H9 (cell line): ENCODE data around the gene TARBP1. TPM values are rescaled to one million over a fixed set of nuclear protein-coding genes. Genes with fewer than 3 reads are reported as not detected.

ENCODE experiments used
- DNase-seq: peaks from one replicate; pipeline ENCODE4 v3.0.0-alpha.2; 2017
- H2AFZ ChIP-seq: one replicate; pipeline ENCODE4 v1.6.1; 2013; ENCODE audit warnings: mild to moderate bottlenecking, low read length, control low read depth, moderate library complexity
- H2AK5ac ChIP-seq: 2 replicates; pipeline ENCODE4 v1.6.1; 2013; ENCODE audit warnings: low read length, control low read depth, mixed read lengths; ENCODE audit not compliant: insufficient read length
- H2BK120ac ChIP-seq: one replicate; pipeline ENCODE4 v1.6.1; 2013; ENCODE audit warnings: low read depth, mild to moderate bottlenecking, low read length, control low read depth, inconsistent platforms; ENCODE audit not compliant: poor library complexity, severe bottlenecking
- H2BK12ac ChIP-seq: 2 replicates; pipeline ENCODE4 v1.6.1; 2013; ENCODE audit warnings: low read length, control low read depth, mixed read lengths, low read depth; ENCODE audit not compliant: insufficient read length
- H2BK15ac ChIP-seq: 2 replicates; pipeline ENCODE4 v1.6.1; 2013; ENCODE audit warnings: low read depth, low read length, control low read depth
- H2BK20ac ChIP-seq: one replicate; pipeline ENCODE4 v1.6.1; 2013; ENCODE audit warnings: low read depth, mild to moderate bottlenecking, low read length, control low read depth, inconsistent platforms; ENCODE audit not compliant: poor library complexity, severe bottlenecking
- H2BK5ac ChIP-seq: 2 replicates; pipeline ENCODE4 v1.6.1; 2013; ENCODE audit warnings: low read length, control low read depth, mixed read lengths; ENCODE audit not compliant: insufficient read length
- H3K14ac ChIP-seq: 2 replicates; pipeline ENCODE4 v1.6.1; 2013; ENCODE audit warnings: low read length, control low read depth; ENCODE audit not compliant: insufficient read depth
- H3K18ac ChIP-seq: 2 replicates; pipeline ENCODE4 v1.6.1; 2013; ENCODE audit warnings: low read depth, mild to moderate bottlenecking, mixed read lengths, low read length, control low read depth; ENCODE audit not compliant: insufficient read length
- H3K23ac ChIP-seq: 2 replicates; pipeline ENCODE4 v1.6.1; 2013; ENCODE audit warnings: low read length, control low read depth, mixed read lengths, low read depth; ENCODE audit not compliant: insufficient read length
- H3K23me2 ChIP-seq: 2 replicates; pipeline ENCODE4 v1.6.1; 2013; ENCODE audit warnings: low read depth, mild to moderate bottlenecking, mixed read lengths, low read length, control low read depth; ENCODE audit not compliant: insufficient read length, poor library complexity, severe bottlenecking
- H3K27ac ChIP-seq: 2 replicates; pipeline ENCODE4 v1.5.1; 2013; ENCODE audit warnings: low read length, control low read depth, mixed read lengths, low read depth; ENCODE audit not compliant: insufficient read length
- H3K27me3 ChIP-seq: 2 replicates; pipeline ENCODE4 v1.6.1; 2013; ENCODE audit warnings: low read length, control low read depth, inconsistent platforms; ENCODE audit not compliant: insufficient read depth
- H3K4ac ChIP-seq: 2 replicates; pipeline ENCODE4 v1.6.1; 2013; ENCODE audit warnings: low read depth, mild to moderate bottlenecking, control low read depth, inconsistent platforms, low read length, moderate library complexity
- H3K4me1 ChIP-seq: 2 replicates; pipeline ENCODE4 v1.6.1; 2013; ENCODE audit warnings: low read length, control low read depth, inconsistent platforms; ENCODE audit not compliant: insufficient read depth
- H3K4me2 ChIP-seq: 2 replicates; pipeline ENCODE4 v1.6.1; 2013; ENCODE audit warnings: low read length, control low read depth, mixed read lengths; ENCODE audit not compliant: insufficient read length, insufficient read depth
- H3K56ac ChIP-seq: 2 replicates; pipeline ENCODE4 v1.6.1; 2013; ENCODE audit warnings: low read depth, mild to moderate bottlenecking, mixed read lengths, low read length, control low read depth; ENCODE audit not compliant: insufficient read length
- H3K79me1 ChIP-seq: 2 replicates; pipeline ENCODE4 v1.6.1; 2013; ENCODE audit warnings: low read depth, mild to moderate bottlenecking, moderate library complexity, low read length, control low read depth, inconsistent platforms; ENCODE audit not compliant: insufficient read depth, poor library complexity, severe bottlenecking
- H3K79me2 ChIP-seq: 2 replicates; pipeline ENCODE4 v1.6.1; 2013; ENCODE audit warnings: low read length, control low read depth, inconsistent platforms; ENCODE audit not compliant: insufficient read depth
- H3K9ac ChIP-seq: 2 replicates; pipeline ENCODE4 v1.6.1; 2013; ENCODE audit warnings: low read length, control low read depth, mixed read lengths; ENCODE audit not compliant: insufficient read length; ENCODE audit errors: extremely low read depth
- H3K9me3 ChIP-seq: one replicate; pipeline ENCODE4 v1.6.1; 2013; ENCODE audit warnings: low read depth, low read length, inconsistent platforms; ENCODE audit not compliant: control insufficient read depth
- H3T11ph ChIP-seq: one replicate; pipeline ENCODE4 v1.6.1; 2013; ENCODE audit warnings: mild to moderate bottlenecking, low read length, control low read depth, inconsistent platforms
- H4K20me1 ChIP-seq: one replicate; pipeline ENCODE4 v1.6.1; 2013; ENCODE audit not compliant: control insufficient read depth, insufficient read length, insufficient read depth
- H4K5ac ChIP-seq: 2 replicates; pipeline ENCODE4 v1.6.1; 2013; ENCODE audit warnings: low read depth, mild to moderate bottlenecking, mixed read lengths, low read length, control low read depth; ENCODE audit not compliant: insufficient read length
- H4K8ac ChIP-seq: replicated peaks from 2 replicates; pipeline ENCODE4 v1.6.1; 2013; ENCODE audit warnings: low read length, control low read depth, mixed read lengths, low read depth; ENCODE audit not compliant: insufficient read length
- H4K91ac ChIP-seq: 2 replicates; pipeline ENCODE4 v1.6.1; 2013; ENCODE audit warnings: low read depth, mild to moderate bottlenecking, moderate library complexity, mixed read lengths, low read length, control low read depth; ENCODE audit not compliant: insufficient read length
- H3K27ac Mint-ChIP-seq, 3 experiments: 2 replicates in 2 of 3; 3 replicates in 1 of 3; pipeline ENCODE4 v1.8.0; 2020 to 2021; ENCODE audit warnings: mixed read lengths in 3 of 3, mild to moderate bottlenecking in 1 of 3, moderate library complexity in 1 of 3
- H3K27me3 Mint-ChIP-seq: 2 replicates; pipeline ENCODE4 v1.8.0; 2021; ENCODE audit warnings: low read depth, mild to moderate bottlenecking, moderate library complexity, mixed read lengths
- H3K36me3 Mint-ChIP-seq, 3 experiments: 2 replicates in 2 of 3; 3 replicates in 1 of 3; pipeline ENCODE4 v1.8.0; 2020 to 2021; ENCODE audit warnings: low read depth in 3 of 3, mixed read lengths in 3 of 3; ENCODE audit not compliant: insufficient read depth in 1 of 3
- H3K4me1 Mint-ChIP-seq, 2 experiments: 2 replicates each; pipeline ENCODE4 v1.8.0; 2020; ENCODE audit warnings: mixed read lengths in 2 of 2
- H3K4me3 Mint-ChIP-seq, 2 experiments: 2 replicates in 1 of 2; 3 replicates in 1 of 2; pipeline ENCODE4 v1.8.0; 2020 to 2021; ENCODE audit warnings: mild to moderate bottlenecking in 2 of 2, mixed read lengths in 2 of 2, moderate library complexity in 1 of 2
- H3K9me3 Mint-ChIP-seq, 2 experiments: 2 replicates in 1 of 2; 3 replicates in 1 of 2; pipeline ENCODE4 v1.8.0; 2020; ENCODE audit warnings: mild to moderate bottlenecking in 2 of 2, mixed read lengths in 2 of 2, moderate library complexity in 1 of 2
- WGBS: extraction: QIAGEN DNeasy Blood & Tissue Kit; methylation state at CpG from one replicate; pipeline ENCODE4 v1.1.7; 2013; ENCODE audit warnings: missing lambda C conversion rate, low lambda C conversion rate, mixed read lengths; ENCODE audit not compliant: insufficient read length; ENCODE audit errors: extremely low coverage; 5-methylcytosine and 5-hydroxymethylcytosine counted together
- total RNA-seq: library from RNA; stranded (reverse); gene quantifications from 2 replicates; pipeline ENCODE4 v1.2.1, GENCODE V29; 2021
- TF ChIP-seq, protein P1 (sequence below): fragments of 200-600 bp; sonication (generic); conservative IDR thresholded peaks from 3 replicates; pipeline ENCODE4 v1.8.0; 2021; ENCODE audit warnings: antibody characterized with exemption, mild to moderate bottlenecking

The TARBP1 gene
- total RNA-seq, 1 experiment from 2014 or later = 20.2 TPM

DNA sequence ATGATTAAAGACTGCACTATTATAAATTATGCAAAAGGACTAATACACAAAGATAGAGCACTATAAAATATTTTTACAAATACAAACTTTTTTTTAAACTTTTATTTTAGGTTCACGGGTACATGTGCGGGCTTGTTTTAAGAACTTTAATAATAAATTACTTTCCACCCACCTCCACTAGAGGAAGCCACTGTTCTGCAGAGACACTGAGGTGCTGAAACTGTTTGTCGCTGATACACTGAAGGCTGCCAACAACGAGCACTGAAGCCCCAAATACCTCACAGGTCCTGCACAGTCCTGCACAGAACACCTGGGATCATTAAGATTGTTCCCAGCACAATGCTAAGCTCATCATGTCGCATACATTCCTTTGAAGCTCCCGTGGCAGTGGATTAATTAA lies 85.8 kb downstream of the TARBP1 start:
- Histone ChIP-seq H3K9ac (no peak overlapping the region), H4K8ac (no peak overlapping the region), H3K18ac (no peak overlapping the region), H3K14ac (no peak overlapping the region), H3K79me1 (no peaks in the 10 kb centered on the region), H3K27ac (no peak overlapping the region), H2BK5ac (no peak overlapping the region), H2BK20ac (no peak overlapping the region), H3K9me3 (no peaks in the 10 kb centered on the region), H3K4me2 (no peak overlapping the region), H3K23me2 (no peaks in the 10 kb centered on the region), H2BK12ac (no peak overlapping the region), H3T11ph (no peak overlapping the region), H2AK5ac (no peak overlapping the region), H3K56ac (no peak overlapping the region), H3K4me1 (no peaks in the 10 kb centered on the region), H2BK120ac (no peak overlapping the region), H4K5ac (no peak overlapping the region), H4K20me1 (no peaks in the 10 kb centered on the region), H4K91ac (no peak overlapping the region), H3K4ac (no peak overlapping the region), H2AFZ (no peak overlapping the region), H3K27me3 (no peaks in the 10 kb centered on the region), H3K79me2 (0 out of 2 replicates have a peak, but pooled peaks cover 2% of the 10 kb centered on the region), H3K23ac (no peak overlapping the region), H2BK15ac (no peak overlapping the region)
- TF ChIP-seq, protein P1, sequence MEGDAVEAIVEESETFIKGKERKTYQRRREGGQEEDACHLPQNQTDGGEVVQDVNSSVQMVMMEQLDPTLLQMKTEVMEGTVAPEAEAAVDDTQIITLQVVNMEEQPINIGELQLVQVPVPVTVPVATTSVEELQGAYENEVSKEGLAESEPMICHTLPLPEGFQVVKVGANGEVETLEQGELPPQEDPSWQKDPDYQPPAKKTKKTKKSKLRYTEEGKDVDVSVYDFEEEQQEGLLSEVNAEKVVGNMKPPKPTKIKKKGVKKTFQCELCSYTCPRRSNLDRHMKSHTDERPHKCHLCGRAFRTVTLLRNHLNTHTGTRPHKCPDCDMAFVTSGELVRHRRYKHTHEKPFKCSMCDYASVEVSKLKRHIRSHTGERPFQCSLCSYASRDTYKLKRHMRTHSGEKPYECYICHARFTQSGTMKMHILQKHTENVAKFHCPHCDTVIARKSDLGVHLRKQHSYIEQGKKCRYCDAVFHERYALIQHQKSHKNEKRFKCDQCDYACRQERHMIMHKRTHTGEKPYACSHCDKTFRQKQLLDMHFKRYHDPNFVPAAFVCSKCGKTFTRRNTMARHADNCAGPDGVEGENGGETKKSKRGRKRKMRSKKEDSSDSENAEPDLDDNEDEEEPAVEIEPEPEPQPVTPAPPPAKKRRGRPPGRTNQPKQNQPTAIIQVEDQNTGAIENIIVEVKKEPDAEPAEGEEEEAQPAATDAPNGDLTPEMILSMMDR = no peak
- WGBS = no CpG with 5 or more reads among the region's 6 CpGs
- H3K4me3 Mint-ChIP-seq = no peak overlapping the region
- peaks cover 7 to 30% (median 27%) of the 10 kb centered on the region in 3 experiments for H3K36me3 Mint-ChIP-seq
- H3K27me3 Mint-ChIP-seq = no peaks in the 10 kb centered on the region
- H3K27ac Mint-ChIP-seq = peak overlapping the region in 1 of 3 experiments; percentile 79; a peak in 1 of 7 replicates
- peaks cover 3 to 4% of the 10 kb centered on the region in 2 experiments; a peak in 3 of 5 replicates for H3K9me3 Mint-ChIP-seq
- no peaks in the 10 kb centered on the region for H3K4me1 Mint-ChIP-seq
- no peak for DNase-seq
